Measurements from ENCODE around the gene ING2.

Gene ING2

DNA sequence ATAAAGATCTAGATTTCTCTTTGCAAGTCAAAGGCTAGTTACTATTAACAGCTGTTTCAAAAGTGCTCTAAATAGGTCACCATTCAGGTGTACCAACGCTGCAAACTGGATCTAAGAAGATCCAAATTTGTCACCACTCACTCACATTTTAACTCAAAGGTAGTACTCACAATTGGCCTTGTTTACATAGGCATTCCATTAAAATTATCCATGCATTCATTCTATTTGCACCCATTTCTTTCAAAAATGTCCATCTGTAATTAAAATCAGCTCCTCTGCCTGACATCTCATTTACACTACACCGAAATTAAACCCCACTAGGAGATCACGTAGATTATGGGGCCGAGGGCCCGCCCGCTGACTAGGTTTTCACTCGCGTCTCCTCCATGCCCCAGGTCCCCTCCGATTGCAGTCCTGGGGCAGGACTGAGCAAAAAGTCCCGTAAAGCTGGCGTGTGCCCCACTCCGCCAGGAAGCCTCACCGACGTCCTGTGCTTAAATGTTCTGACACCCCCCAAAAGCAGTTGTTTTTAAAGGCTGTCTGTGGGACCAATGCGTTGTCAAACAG, 1.3 kb upstream of the ING2 start:
- no peak for DNase-seq

GRCh38 chr4:183504064-183504929, 561 bp upstream of the ING2 start:
- peak; percentile 99 for DNase-seq

DNA sequence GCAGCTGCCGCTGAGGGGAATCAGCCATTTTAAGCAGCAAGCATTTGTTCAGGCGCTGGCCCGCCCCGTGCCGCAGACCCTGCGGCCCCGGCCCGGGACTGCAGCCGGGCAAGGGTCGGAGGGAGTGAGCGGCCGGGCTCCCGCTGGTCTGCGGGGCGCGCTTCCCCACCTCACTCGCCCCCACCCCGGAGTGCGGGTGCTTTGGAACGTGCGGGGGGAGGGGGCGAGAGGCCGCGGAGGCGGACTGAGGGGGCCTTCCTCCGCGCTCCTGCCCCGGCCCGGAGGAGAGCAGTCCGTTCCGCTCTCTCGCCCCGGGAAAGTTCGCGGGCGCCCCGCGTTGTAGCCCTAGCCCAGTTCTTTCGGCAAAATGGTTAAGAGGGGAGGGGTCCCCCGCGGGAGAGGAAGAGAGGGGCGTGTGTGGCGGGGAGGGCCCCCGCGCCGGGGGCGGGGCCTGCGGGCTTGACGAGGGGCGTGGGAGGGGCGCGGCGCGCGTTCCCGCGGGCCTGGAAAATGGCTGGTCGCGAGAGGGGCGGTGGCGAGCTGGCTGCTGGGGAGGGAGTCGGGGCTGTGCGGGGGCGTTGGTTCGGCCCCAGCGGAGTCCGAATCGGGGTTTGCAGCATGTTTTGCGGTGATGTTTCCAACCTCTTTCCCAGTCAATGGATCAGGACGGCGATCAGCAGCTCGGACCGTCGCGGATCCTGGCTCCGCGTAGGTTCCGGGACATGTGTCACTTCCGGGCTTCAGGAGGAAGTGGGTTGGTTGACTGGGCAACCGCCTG, 942 bp downstream of the ING2 start:
- peak; percentile 86 for DNase-seq

DNA sequence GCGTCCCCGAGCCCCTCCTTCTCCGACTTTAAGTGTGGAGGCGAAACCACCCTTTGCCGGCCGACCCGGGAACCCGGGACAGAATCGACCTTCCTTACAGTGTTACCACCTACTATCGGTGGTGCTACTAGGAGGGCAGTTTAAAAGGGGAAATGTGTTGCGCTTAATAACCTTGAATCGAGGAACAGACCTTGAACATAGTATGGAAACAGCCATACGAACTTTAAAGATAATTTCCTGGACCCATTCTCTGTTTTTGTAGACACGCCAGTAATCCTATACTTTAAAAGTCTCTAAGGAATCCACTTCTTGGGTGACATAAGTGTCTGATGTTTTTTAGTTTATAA, 1.5 kb downstream of the ING2 start:
- no peak for DNase-seq

DNA sequence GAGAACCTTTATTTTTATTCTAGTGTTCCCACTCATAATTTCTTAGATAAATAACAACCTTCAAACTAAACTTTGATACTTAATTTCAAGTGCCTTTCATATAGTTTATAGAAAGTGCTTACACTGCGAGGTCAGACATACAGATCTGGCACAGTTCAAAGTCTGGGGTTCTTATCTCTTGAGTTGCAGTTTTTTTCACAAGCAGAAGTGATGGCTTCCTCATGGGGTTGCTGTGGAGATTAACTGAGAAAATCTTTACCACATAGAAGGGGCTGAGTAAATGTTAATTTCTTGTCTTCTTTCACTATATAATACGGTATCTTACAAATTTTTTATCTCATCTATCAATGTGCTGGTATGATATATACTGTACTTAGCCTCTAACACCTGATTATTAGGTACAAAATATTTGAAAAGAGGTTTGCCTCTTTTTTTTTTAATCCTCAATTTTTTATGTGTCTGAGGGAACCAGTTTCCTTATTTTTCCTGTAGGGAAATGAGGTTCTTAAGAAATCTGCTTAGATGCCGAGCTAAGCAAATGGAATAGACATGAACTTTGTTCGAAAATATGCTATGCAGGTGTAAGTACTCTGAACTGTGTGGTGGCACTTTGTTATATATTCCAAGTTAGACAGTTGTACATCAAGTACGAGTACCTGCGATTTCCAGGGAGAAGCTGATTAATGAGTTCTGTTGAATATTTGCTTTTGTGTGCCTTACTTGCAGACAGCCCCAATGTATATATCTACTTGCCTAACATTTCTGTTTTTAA, 3.3 kb downstream of the ING2 start:
- DNase-seq, result no peak

DNA sequence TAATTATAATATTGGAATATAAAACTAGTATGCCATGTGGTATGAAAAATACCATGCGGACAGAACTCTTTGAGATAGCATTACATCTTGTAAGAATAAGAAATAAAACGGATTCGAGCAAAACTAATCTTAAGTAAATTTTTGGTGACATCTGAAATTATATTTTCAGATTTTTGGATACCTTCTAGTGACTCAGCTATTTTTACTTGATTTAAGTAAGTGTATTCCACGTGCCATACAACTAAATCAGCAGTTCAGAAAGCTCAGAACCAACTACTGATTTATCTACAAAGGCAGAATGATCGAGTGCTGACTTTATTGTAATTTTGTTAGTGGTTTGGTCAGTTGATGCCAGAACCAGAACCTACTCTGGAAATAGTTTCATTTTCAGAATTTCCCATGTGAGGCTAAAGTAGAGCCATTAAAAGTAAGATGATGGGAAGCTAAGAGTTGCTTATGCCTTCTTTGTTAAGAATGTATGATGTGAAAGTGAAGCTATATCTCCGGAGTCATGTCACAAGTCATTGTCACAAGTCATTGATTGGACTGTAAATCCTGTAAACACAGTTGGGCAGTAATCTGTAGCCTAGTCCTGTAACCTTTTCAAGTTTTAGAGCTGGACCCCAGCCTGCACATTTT, 4.0 kb downstream of the ING2 start:
- no peak for DNase-seq

DNA sequence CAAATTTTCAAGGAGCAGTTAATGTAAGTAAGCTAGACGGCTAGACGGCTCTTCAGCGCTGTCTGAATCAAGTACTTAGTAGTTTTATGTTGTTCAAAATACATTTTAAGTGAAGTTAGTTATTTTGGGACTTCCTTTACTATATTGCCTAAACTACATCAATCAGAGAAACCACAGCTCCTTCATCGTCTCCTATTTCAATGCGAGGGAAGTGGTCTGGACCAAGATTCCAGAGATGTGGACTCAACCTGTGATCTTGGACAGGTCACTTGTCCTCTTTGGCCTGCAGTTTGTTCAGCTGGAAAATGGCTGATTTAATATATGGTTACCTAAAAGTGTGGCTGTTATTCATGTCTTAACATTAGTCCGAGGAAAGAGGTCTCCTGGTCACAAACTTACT, 10.6 kb downstream of the ING2 start:
- DNase-seq, result no peak

GRCh38 chr4:183517194-183517593, 12.3 kb downstream of the ING2 start:
- no peak for DNase-seq

- DNase-seq, result no peak
Observed at GRCh38 chr4:183517781-183518180, 12.9 kb downstream of the ING2 start.

DNA sequence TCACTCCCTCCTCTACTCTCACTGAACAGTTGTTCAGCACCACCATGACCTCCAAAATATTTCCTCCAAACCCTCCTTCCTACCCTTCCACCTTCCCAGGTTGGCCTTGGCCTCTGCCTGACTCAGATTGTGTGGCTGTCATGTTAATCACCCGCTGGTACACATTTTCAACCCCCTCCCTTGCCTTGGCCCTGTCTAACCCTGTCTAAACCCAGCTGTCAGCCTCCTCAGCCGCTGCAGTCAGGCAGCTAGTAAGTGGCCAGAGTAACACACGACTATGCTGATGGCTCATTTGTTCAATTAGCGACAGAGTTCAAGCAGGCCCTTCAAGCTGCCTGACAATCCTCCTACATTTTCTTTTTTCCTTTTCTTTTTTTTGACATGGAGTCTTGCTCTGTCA, 18.0 kb downstream of the ING2 start:
- DNase-seq, result no peak

DNA sequence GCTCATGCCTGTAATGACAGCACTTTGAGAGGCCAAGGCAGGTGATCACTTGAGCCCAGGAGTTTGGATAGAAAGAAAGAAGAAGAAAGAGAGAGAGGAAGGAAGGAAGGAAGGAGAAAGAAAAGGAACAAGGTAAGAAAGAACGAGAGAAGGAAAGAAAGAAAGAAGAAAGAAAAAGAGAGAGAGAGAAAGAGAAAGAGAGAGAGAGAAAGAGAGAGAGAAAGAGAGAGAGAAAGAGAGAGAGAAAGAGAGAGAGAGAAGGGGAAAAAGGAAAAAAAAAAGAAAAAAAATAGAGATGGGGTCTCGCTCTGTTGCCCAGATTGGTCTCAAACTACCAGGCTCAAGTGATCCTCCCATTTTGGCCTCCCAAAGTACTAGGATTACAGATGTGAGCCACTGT, 22.5 kb downstream of the ING2 start:
- DNase-seq, result no peak

- DNase-seq, result no peak
Observed at GRCh38 chr4:183532821-183533220, 28.0 kb downstream of the ING2 start.

DNA sequence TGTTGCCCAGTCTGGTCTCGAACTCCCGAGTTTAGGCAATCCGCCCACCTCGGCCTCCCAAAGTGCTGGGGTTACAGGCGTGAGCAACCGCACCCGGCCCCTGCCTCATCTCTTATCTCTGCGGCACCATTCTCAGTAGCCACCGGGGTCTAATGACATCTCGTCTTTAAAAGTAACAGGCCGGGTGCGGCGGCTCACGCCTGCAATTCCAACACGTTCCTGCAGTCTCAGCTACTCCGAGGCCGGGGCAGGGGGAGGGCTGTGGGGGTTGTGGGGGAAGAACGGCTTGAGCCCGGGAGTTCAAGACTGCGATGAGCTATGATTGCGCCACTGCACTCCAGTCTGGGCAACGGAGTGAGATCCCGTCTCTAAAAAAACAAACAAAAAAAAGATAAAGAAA, 28.8 kb downstream of the ING2 start:
- DNase-seq, result no peak

GRCh38 chr4:183540410-183541009, 35.7 kb downstream of the ING2 start:
- DNase-seq, result no peak

DNA sequence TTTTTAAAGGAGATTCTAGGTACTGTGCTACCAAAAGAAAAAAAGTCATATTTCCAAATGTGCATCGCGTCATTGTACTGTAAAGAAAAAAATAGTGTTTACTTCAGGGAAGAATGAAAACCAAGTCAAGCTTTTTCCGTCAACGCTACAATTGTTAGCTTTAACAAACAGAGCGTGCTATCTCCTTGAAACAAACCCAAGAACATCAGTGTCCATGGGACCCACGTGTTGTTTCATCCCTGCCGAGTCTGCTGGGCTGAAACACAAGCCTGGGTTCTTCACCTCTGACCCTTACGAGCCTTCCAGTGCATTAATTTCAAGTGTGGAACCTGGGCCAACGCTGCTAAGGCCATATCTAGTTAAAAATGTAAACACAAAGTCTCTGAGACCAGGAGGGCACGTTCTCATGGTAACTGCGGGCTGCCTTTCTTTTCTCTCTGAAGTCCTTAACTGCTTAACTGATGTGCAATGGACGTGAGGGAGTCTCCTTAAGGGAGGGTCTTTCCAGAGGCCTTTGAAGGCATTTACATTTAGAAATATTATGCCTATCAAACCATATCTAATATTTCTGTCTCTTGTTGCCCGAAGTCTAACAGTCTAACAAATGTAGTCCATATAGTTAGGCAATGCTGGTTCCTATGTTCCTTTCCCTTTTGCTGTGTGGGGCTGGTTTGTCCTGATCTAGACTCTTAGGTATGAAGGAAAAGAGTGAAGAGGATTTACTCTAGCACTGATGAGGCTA, 36.3 kb downstream of the ING2 start:
- DNase-seq, result no peak

DNA sequence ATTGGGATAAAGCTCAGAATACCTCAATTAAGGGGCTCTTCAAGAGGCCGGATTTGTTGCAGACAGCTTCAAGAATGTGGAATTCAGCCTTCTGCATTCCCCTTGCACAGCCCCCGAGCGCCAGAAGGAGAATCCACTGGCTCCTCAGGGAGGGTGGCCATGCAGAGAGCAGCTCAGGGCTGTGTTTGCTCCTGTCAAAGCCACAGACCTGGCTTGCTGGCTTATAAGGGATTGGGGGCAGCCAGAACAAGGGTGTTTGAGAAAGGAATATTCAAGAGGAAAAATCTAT, 36.8 kb downstream of the ING2 start:
- no peak for DNase-seq

- DNase-seq, result no peak
Observed at GRCh38 chr4:183543435-183543834, 38.6 kb downstream of the ING2 start.

DNA sequence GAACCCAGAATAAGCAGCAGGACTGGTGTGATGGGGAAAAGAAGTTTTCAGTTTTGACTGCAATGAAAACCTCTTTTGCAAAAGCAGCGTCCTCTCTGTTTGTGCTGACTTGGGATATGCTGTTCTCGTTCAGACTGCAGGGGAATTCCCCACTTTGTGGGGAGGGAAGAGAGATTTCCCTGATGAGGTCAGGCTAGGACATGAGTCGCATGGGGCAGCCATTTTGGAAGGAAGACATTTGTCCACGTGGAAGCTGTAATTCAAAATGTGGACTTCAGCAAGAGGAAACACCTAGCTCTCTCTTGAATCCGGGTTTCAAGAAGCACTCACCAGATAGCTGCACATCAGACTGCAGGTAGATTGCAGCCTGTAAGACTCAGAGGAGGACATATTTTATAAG, 39.3 kb downstream of the ING2 start:
- DNase-seq, result no peak

- DNase-seq, result no peak
Observed at GRCh38 chr4:183546376-183546775, 41.5 kb downstream of the ING2 start.

DNA sequence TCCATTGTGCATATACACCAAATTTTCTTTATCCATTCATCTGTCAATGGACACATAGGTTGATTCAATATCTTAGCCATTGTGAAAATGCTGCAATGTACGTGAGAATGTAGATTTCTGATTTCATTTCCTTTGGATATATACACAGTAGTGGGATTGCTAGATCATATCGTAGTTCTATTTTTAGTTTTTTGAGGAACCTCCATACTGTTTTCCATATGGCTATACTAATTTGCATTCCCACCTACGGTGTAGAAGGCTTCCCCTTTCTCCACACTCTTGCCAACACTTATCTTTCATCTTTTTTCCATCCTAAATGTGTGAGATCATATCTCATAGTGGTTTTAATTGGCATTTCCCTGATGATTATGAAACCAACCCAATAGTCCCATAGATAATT, 43.4 kb downstream of the ING2 start:
- DNase-seq, result no peak

GRCh38 chr4:183550345-183551093, 45.7 kb downstream of the ING2 start:
- no peak for DNase-seq

Measured in stimulated activated CD4-positive, alpha-beta T cell treated with anti-CD3 and anti-CD28 coated beads, Interleukin-12 subunit alpha, Interleukin-12 subunit beta, amount 100 ng/mL, for 4 hours (primary cell).